ENCODE measurements around the gene JAKMIP1.

- TF ChIP-seq EZH2phosphoT487 (IDR thresholded peaks at IDR 0.05) (no peak), EZH2 (IDR thresholded peaks at IDR 0.05) (no peak), CTCF (IDR thresholded peaks at IDR 0.05) (no peak)
These were observed 218.0 kb downstream of the JAKMIP1 start for GRCh38 chr4:5982156-5982973.

Measured in neural progenitor cell (in vitro differentiated cells).